Measurements from ENCODE around the gene FKBP3.
"Not testable (repeated sequence)": the region's sequence is repeated elsewhere in the genome, so short reads cannot be mapped to it uniquely, and the experiment has no call there.

FKBP3 gene

DNA sequence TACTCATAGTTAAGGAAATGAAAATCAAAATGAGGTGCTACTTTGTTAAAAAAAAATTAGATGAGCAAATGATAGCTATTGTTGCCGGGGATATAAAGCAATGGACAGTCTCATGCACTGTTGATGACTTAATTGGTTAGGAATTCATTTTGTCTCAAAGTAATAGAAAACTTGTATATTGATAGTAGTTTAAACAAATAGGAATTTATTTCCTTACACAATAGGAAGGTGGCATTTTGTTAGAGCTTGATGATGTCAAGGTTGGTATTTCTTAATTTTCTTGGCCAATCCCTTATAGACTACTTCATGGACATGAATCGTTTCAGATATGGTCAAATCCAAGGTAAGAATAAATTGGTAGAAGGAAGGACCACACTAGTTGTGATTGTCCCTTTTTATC lies 42.6 kb downstream of the FKBP3 start:
- no peak overlapping the region for H3K27ac ChIP-seq
- TF ChIP-seq, protein P1, sequence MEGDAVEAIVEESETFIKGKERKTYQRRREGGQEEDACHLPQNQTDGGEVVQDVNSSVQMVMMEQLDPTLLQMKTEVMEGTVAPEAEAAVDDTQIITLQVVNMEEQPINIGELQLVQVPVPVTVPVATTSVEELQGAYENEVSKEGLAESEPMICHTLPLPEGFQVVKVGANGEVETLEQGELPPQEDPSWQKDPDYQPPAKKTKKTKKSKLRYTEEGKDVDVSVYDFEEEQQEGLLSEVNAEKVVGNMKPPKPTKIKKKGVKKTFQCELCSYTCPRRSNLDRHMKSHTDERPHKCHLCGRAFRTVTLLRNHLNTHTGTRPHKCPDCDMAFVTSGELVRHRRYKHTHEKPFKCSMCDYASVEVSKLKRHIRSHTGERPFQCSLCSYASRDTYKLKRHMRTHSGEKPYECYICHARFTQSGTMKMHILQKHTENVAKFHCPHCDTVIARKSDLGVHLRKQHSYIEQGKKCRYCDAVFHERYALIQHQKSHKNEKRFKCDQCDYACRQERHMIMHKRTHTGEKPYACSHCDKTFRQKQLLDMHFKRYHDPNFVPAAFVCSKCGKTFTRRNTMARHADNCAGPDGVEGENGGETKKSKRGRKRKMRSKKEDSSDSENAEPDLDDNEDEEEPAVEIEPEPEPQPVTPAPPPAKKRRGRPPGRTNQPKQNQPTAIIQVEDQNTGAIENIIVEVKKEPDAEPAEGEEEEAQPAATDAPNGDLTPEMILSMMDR (IDR thresholded peaks at IDR 0.05): no peak
- TF ChIP-seq ZFX (IDR thresholded peaks at IDR 0.05; ENCODE audit: borderline replicate concordance): no peak

DNA sequence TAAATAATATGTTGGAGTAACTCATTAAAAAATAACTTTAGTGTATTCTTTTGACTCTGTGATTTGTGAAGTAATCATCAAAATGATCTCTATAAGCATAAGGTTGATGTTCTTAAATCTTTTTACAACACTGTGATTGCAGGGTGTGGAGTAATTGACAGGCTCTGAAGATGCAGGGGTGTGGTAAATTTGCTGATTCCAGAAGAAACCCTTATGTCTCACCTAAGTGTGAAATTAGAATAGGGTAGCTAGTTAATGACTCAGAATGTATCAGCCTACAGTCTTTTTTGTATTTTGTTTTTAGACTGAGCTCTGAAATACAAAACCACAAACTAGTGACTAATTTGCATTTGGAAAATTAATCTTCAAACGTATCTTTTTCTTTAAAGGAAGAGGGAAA lies 44.5 kb downstream of the FKBP3 start:
- TF ChIP-seq, protein P1 (IDR thresholded peaks at IDR 0.05): no peak
- no peak for TF ChIP-seq ZFX (IDR thresholded peaks at IDR 0.05; ENCODE audit: borderline replicate concordance)
- H3K27ac ChIP-seq: no peak overlapping the region

DNA sequence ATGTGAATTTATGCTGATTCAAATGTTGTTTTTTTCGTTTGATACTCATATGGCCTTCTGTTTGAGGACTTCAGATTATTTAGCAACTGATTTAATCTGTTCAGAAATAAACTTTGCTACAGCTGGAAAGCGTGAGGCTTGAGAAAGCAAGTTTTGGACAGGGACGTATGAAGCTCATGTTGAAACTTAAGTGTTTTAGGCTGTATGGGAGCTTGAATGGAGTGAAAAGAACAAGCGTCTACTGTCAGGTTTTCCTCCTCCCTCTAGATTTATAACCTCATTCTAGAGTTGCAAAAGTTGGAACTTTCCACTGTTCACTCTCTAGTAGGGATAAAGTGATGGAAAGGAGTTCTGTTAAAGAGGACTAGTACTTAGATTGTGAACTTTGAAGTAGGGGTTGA lies 49.3 kb downstream of the FKBP3 start:
- TF ChIP-seq ZFX (IDR thresholded peaks at IDR 0.05; ENCODE audit: borderline replicate concordance): no peak
- TF ChIP-seq, protein P1 (IDR thresholded peaks at IDR 0.05): no peak
- peak overlapping the region; percentile 88 for H3K27ac ChIP-seq

DNA sequence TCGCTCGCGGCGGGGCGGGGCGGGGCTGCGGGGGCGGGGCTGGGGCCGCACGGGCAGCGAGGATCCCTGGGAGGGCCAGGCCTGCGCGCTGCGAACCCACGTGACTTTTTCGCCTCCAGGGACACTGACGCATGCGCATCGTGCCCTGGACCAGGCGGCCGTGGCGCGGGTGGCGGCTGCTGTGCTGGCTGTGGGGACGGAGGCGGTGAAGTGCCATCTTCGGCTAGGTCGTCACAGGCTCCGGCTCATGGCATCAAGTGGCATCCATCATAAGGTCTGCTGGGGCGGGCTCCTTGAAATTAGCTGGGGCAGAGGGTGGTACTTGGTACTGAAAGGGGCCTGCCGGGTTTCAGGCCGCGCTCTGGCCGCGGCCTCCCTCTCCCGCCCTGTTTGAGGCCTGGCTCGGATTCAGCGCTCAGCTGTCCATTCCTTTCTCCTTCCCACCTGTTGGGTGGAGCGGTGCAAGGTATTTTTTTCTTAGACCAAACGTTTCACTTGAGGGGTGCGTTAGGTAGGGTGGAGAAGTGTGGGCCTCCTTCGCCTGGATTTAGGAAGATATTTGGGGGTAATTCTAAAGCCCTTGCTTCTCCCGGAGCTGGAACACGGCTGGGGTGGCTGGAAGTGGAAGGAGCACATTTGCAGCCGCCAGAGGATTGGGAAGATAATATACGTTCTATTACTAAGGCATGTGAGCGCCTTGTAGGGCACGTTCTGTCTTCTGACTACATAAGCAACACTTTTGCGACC lies 50.1 kb downstream of the FKBP3 start, which contains the start of gene PRPF39:
TSS of gene PRPF39 (plus strand) at position 141 of the 747 bp plus-strand sequence. CDS start 11,124 bp downstream, outside the sequence.
- peak within 1 kb of the TSS; percentile 88 for H3K27ac ChIP-seq
- TF ChIP-seq, protein P1 (IDR thresholded peaks at IDR 0.05): no peak

DNA sequence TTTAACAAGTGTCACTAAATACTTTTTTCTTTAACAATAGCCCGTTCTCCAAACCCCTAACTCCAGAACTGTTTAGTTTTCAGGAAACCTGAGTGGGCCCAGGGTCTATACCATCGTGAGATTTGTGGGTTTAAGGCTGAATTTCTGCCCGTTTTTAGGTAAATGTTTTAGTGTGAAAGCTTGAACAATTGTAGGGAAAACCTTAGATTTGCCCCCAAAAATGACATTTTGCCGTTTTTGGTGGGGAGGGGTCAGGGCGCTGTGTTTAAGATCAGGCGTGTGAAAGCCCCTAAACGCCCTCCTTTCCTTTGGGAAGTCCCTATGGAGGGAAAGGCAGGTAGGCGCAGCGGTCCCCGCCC lies 50.7 kb downstream of the FKBP3 start:
- TF ChIP-seq, protein P1 (IDR thresholded peaks at IDR 0.05): no peak
- no peak for TF ChIP-seq ZFX (IDR thresholded peaks at IDR 0.05; ENCODE audit: borderline replicate concordance)
- peak overlapping the region; percentile 88 for H3K27ac ChIP-seq

DNA sequence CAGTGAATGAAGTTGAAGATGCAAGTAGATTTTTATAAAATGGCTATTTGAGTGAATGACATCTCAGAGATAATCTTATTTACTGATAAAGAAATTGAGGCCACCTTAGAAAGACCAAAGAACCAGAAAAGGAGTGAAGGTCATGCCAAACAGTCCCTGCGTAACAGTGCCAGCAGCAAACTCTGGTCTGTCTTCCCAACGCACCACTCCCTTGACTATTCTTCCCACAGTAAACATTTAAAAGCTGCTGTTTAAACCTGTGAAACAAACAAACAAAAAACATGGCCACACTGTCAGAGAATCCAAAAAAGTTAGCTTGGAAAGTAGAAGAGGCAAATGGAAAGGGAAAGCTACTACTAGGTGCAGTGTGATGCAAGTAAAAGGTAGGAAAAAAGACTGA lies 51.9 kb downstream of the FKBP3 start:
- TF ChIP-seq, protein P1 (IDR thresholded peaks at IDR 0.05): no peak
- no peak for TF ChIP-seq ZFX (IDR thresholded peaks at IDR 0.05; ENCODE audit: borderline replicate concordance)
- H3K27ac ChIP-seq: peak overlapping the region; percentile 88

DNA sequence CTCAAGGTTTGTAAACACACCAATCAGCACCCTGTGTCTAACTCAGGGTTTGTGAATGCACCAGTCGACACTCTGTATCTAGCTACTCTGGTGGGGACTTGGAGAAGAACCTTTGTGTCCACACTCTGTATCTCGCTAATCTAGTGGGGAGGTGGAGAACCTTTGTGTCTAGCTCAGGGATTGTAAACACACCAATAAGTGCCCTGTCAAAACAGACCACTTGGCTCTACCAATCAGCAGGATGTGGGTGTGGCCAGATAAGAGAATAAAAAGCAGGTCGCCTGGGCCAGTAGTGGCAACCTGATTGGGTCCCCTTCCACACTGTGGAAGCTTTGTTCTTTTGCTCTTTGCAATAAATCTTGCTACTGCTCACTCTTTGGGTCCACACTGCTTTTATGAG lies 53.2 kb downstream of the FKBP3 start:
- H3K27ac ChIP-seq: not testable (repeated sequence)

DNA sequence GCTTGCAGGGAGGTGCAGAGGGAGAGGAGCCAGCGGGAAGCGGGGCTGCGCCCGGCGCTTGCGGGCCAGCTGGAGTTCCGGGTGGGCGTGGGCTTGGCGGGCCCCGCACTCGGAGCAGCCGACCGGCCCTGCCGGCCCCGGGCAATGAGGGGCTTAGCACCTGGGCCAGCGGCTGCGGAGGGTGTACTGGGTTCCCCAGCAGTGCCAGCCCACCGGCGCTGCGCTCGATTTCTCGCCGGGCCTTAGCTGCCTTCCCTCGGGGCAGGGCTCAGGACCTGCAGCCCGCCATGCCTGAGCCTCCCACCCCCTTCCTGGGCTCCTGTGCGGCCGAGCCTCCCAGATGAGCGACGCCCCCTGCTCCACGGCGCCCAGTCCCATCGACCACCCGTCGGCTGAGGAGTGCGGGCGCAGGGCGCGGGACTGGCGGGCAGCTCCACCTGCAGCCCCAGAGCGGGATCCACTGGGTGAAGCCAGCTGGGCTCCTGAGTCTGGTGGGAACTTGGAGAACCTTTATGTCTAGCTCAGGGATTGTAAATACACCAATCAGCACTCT lies 53.8 kb downstream of the FKBP3 start:
- H3K27ac ChIP-seq: not testable (repeated sequence)
